OCI-M2 (cell line): ENCODE measurements around the gene NUDC.

Source experiments
- DNase-seq: peaks from one replicate; lab custom pipeline; 2025; ENCODE audit not compliant: unreplicated experiment; lab: John Stamatoyannopoulos, UW

Gene NUDC

GRCh38 chr1:26950602-26951001 is 29.1 kb downstream of the NUDC start:
- DNase-seq: no peak

- no peak for DNase-seq
These were observed 29.7 kb downstream of the NUDC start for GRCh38 chr1:26951216-26951615.

DNA sequence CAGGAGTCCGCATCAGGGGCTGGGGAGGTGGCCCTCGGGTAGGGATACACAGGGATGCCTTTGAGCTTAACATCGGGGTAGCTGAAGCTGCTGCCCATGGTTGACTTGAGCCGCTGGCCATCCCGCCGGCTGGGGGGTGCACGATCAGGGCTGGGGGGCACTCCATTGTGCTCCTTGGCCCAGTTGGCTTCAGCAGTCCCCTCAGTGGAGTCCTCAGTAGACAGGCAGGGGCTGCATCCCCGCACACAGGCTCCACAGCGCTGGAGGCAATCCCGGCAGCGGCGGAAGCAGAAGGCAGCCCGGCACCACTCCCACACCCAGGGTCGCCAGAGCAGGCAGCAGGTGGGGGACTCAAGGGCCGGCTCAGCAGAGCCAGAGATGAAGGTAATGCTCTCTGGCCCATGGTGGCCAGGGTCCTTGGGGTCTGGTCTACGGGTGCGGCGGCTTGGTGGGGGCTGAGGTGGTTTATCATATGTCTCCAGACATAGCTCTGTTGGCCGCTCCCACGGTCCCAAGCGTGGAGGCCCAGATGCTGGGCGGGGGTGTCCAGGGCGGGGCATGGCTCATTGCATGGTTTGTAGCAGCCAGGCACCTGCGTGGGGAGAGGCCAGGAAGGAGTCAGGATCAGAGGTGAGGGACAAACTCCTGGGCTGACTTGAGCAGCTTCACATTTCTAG is 30.4 kb downstream of the NUDC start:
- DNase-seq: no peak

DNA sequence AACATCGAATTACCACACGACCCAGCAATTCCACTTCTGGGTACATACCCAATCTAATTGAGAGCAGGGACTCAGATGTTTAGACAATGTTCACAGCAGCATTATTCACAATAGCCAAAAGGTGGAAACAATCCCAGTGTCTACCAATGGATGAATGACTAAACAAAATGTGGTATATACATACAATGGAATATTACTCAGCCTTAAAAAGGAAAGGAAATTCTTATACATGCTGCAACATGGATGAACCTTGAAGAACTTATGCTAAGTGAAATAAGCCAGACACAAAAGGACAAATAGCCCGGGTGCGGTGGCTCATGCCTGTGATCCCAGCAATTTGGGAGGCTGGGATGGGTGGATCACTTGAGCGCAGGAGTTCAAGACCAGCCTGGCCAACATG is 31.8 kb downstream of the NUDC start:
- no peak for DNase-seq

DNA sequence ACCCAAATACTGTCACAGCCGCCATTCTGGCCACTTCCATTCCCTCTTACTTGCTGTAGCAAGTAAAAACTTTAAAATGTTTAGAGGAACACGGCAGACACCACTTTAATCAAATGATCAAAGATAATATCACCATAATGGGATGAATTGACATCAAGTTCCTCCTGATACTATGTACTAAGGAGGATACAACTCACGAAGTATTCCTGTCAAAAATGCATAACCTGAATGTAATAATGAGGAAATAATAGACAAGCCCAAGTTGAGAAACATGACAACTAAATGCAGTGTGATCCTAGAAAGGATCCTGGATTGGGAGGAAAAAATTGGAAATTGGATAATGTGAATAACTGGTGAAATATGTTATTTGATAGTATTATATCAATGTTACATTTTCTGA is 34.8 kb downstream of the NUDC start:
- DNase-seq: no peak

DNA sequence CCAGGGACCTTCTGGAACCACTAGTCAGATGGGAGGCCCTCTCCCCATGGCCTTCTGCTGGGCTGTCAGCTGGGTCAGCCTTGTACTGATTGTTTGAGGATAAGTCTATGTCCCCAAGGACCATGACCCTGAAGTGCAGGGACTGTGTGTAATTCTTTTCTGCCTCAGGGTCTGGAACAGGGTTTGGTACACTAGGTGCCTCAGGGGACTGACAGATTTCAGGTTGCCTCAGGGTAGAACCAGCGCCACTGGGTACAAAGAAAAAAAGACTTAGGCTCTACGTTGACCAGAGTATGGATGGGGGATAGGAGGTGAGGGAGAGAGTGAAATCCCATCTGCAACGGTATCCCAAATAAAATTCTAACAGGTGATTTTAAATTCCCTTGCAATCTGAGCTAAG is 35.8 kb downstream of the NUDC start:
- no peak for DNase-seq

- no peak for DNase-seq
These were observed 37.7 kb downstream of the NUDC start for GRCh38 chr1:26959270-26959669.

DNA sequence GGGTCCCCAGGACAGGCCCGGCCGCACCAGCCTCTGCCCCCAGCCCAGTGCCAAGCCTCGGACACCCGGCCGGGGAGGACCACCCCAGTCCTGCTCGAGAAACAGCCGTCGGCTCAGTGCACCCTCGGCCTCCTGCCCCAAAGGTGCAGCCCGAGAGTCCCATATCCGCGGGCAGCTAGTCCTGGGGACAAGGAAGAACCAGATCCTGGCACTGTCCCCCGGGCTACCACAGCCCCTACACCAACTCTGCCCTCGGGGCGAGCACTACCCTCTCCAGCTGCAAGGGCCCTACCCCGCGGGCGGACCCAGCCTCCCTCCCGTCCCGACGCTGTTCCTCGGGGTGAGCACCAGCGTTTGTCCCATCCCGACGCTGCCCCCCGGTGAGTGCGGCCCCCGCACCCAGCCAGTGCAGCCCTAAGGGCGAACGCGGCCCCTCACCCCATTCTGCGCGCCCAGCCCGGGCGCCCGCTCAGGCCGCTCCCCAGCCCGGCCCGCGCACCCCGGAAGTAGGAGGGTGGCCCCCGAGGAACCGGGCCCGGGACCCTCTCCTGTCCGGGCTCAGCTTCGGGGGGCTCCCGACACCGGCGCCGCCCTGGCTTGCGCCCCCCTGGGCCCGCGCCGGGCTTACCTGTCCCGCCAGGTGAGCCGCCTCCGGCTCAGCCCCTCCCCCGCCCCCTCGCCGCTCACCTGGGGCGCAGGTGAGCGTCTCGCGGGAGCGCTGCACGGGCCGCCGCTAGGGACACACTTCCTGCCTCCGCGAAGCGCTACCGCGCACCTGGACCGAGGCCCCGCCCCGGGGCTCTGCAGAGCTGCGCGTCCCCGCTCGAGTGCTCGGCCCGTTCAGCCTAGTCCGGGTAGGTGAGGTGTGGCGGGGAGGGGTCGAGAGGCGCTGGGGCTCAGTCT is 38.4 kb downstream of the NUDC start, which contains the start of gene KDF1:
Gene KDF1 (minus strand): TSS at position 747 of the 903 bp plus-strand sequence. CDS start 8,088 bp downstream, outside the sequence.
- no peak for DNase-seq

- DNase-seq: no peak
These were observed 39.1 kb downstream of the NUDC start for GRCh38 chr1:26960625-26960966.

GRCh38 chr1:26961826-26962225 is 40.3 kb downstream of the NUDC start:
- DNase-seq: no peak

GRCh38 chr1:26965213-26965612 is 43.7 kb downstream of the NUDC start:
- no peak for DNase-seq

GRCh38 chr1:26965628-26966027 is 44.1 kb downstream of the NUDC start:
- no peak for DNase-seq

DNA sequence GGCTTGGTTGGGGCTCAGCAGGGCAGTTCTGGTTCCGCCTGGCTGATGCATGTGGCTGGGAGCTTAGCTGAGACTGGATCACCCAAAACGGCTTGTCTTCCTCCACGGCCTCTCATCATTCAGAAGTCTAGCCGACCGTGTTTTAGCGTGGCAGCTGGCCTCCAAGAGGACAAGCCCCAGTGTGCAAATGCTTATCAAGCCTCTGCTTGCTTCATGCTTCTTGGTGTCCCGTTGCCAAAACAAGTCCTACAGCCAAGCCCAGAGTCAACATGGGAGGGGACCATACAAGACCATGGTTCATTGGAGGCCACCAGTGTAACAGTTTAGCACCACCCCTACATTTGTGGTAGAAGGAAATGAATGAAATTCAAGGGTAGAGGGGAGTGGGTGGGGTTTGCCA is 49.3 kb downstream of the NUDC start:
- no peak for DNase-seq

DNA sequence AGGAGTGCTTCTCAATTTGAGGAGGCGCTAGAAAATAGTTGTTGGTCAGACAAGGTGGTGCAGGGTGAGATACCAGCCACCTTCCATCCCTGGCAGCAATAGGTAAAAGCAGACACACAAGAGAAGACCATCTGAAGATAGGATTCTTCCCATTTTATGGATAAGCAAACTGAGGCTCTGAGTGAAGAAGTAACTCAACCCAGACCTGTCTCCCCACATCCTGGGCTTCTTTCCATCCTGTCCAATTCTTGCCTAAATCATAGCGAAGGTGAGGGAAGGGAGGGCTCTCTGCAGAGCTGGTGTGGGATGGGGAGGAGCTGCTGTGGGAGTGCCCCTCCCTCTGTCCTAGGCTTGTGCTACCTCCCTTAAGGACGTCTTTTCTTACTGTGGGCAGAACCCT is 50.0 kb downstream of the NUDC start:
- DNase-seq: no peak

GRCh38 chr1:26972390-26972789 is 50.8 kb downstream of the NUDC start:
- DNase-seq: no peak

GRCh38 chr1:26972821-26973220 is 51.3 kb downstream of the NUDC start:
- DNase-seq: no peak

DNA sequence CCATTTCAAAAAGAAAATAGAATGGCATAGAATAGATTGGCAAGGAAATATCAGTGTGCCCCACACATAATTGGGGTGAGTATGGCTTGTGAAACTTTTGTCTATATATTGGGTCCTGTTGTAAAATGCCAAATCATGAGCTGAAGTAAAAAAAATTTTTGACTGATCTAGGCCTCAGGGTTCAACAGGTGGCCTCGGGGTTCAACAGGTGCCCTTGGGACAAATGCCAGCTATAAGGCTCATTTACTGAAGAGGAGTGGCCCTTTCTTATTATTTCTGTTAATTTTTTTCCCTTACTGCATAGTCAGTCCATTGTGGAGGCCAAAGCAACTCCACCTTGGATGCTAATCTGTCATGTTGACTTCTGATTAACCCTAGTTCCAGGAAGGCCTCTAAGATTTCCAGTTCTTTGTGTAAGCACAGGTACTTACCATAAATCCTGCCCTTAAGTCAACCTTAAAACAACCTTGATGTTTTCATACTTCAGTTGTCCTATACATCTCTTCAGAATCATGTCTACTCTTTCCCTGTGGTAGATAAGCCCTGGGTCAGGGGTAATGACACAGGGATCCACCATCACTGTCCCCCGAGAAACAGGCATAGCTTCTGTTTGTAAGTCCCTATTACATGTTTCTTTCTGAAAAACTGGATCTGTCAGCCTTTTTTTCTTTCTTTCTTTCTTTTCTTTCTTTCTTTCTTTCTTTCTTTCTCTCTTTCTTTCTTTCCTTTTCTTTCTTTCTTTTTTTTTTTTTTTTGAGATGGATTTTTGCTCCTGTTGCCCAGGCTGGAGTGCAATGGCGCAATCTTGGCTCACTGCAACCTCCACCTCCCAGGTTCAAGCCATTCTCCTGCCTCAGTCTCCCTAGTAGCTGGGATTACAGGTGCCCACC is 55.3 kb downstream of the NUDC start:
- no peak for DNase-seq

GRCh38 chr1:26978901-26979300 is 57.4 kb downstream of the NUDC start:
- DNase-seq: no peak

DNA sequence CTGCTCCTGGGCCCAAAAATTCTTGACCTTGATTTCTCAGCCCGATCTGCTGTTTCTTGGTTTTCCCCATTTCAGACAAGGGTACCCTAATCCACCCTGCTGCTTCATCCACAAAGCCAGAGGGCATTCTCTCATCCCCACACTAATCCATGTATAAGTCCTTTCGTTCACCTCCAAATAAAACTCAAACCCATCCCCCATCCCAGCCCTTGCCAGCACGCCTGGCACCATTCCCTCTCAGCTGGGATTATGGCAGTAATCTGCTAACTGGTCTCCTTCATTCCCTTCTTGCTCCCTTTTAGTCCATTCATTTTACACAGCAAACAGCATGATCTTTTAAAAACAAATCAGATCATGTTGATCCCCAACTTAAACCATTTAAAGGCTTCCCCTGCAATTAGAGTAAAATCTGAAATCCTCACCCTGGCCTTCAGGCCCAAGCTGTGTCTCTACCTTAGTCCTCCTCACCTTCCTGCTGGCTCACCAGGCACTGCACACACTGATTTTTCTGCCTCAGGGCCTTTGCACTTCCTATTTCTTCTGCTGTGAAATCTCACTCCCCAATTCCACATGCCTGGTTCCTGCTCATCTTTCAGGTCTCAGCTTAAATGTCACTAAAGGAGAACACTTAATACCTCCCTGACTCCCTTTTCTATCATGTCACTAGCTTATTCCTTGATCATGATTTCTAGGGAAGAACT is 59.8 kb downstream of the NUDC start:
- DNase-seq: no peak

DNA sequence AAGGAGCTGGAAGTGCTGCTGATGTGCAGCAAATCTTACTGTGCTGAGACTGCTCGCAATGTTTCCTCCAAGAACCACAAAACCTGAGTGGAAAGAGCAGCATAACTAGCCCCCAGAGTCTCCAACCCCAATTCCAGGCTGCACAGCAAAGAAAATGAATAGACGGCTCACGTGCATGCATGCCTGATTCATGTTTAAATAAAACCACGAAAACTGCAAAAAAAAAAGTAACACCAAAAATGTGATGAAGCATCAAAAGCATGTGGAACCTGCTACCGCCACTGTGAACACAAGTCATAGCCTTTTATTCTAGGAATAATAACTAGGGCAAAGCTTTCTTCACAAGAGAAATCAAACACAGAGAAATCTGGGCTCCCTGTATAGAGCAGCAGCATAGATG is 62.3 kb downstream of the NUDC start:
- no peak for DNase-seq

GRCh38 chr1:26984291-26984690 is 62.7 kb downstream of the NUDC start:
- DNase-seq: no peak
